Right lobe of liver (tissue), 6 donors: ENCODE data around the gene GABRB2. TPM values are rescaled to one million over a fixed set of nuclear protein-coding genes. Genes with fewer than 3 reads are reported as not detected.
"Not testable (repeated sequence)": the region's sequence is repeated elsewhere in the genome, so short reads cannot be mapped to it uniquely, and the experiment has no call there.

Experiments used
- ATAC-seq, 4 donors: fragments of 200-7000 bp; cut with Tn5 transposase; one replicate each; pipeline ENCODE4 v1.9.1; 2020; ENCODE audit warnings: mild to moderate bottlenecking in 4 of 4, moderate library complexity in 4 of 4
- DNase-seq, 3 donors: peaks; one replicate each; pipeline ENCODE4 v3.0.0-alpha.2; 2020
- H3K27ac ChIP-seq, 3 donors: fragments of 200-600 bp; one replicate each; pipeline ENCODE4 v1.8.0; 2022
- H3K27me3 ChIP-seq, 2 donors: fragments of 200-600 bp; one replicate each; pipeline ENCODE4 v1.8.0; 2022
- H3K36me3 ChIP-seq, 4 donors: fragments of 200-600 bp; sonication (generic) in 1 of 4; one replicate each; pipeline versions ENCODE4 v1.5.1 to v1.8.0; 2017 to 2022; ENCODE audit warnings: control low read depth in 1 of 4
- H3K4me1 ChIP-seq, 4 donors: fragments of 200-600 bp; sonication (generic) in 1 of 4; one replicate each; pipeline versions ENCODE4 v1.5.1 to v1.8.0; 2017 to 2022; ENCODE audit warnings: control low read depth in 1 of 4
- H3K4me3 ChIP-seq, 3 donors: fragments of 200-600 bp; one replicate each; pipeline ENCODE4 v1.8.0; 2022
- H3K9me3 ChIP-seq, 4 donors: fragments of 200-600 bp; sonication (generic) in 1 of 4; one replicate each; pipeline versions ENCODE4 v1.5.1 to v1.8.0; 2017 to 2022; ENCODE audit warnings: control low read depth in 1 of 4
- CTCF ChIP-seq, 4 donors: fragments of 200-600 bp in 3 of 4; fragments of 450-650 bp in 1 of 4; IDR thresholded peaks; one replicate each; pipeline versions ENCODE4 v1.5.1 to v1.8.0; 2016 to 2022; ENCODE audit warnings: antibody characterized with exemption in 4 of 4, mild to moderate bottlenecking in 2 of 4
- POLR2A ChIP-seq: fragments of 450-650 bp; IDR thresholded peaks from one replicate; pipeline ENCODE4 v1.6.1; 2017; ENCODE audit warnings: antibody characterized with exemption, mild to moderate bottlenecking
- WGBS: methylation state at CpG from one replicate; pipeline ENCODE4 v1.1.6; 2018; ENCODE audit warnings: low coverage, low lambda C conversion rate; ENCODE audit not compliant: insufficient coverage; ENCODE audit errors: missing lambda C conversion rate; 5-methylcytosine and 5-hydroxymethylcytosine counted together
- intact Hi-C, 2 donors: fragments of 100-400 bp; cut with DNase I; formaldehyde crosslinking; loops; one replicate each; pipeline versions ENCODE4 v1.11.2 to v1.14.1; 2022
- total RNA-seq, 6 experiments: library from RNA; depleted of rRNA in 2 of 6; stranded (reverse); fragments of >200 nt in 2 of 6; fragmentation: NEBNext Ultra II Directional in 3 of 6; extraction: Animal tissue kit (Norgen Biotek cat#: 25700) in 3 of 6; gene quantifications; one replicate each; pipeline versions ENCODE4 v1.1.0 to v1.2.4, GENCODE V29; 2016 to 2023
- donor health status: DM: no; HTN: yes; CAD: no.
- donor health status: DM: no; HTN: no; CAD: no.
- donor health status: DM: no; HTN: no; CAD: no.
- donor health status: DM: no; HTN: yes; CAD: no.
- donor health status: DM: no; HTN: yes; CAD: no.

The GABRB2 gene
- total RNA-seq, 6 experiments from 2014 or later = not detected

- intact Hi-C loops = no loop called here
- Histone ChIP-seq H3K4me3 (no peak overlapping the region), H3K9me3 (no peaks in the 10 kb centered on the region), H3K36me3 (no peaks in the 10 kb centered on the region), H3K4me1 (no peaks in the 10 kb centered on the region), H3K27ac (no peak overlapping the region), H3K27me3 (no peaks in the 10 kb centered on the region)
- DNase-seq (no peak), ATAC-seq (no peak)
- 40% methylated on average over 4 of the region's 4 CpGs for whole genome bisulfite sequencing
- TF ChIP-seq CTCF (IDR thresholded peaks at IDR 0.05) = no peak
- TF ChIP-seq POLR2A = no peak
Measured at GRCh38 chr5:161306351-161306995, 240.1 kb downstream of the GABRB2 start.

- H3K4me3 ChIP-seq = no peak overlapping the region
- ATAC-seq (no peak), DNase-seq (no peak)
- intact Hi-C loops = no loop called here
- H3K27ac ChIP-seq = no peak overlapping the region
- H3K27me3 ChIP-seq = no peaks in the 10 kb centered on the region
- H3K9me3 ChIP-seq = no peaks in the 10 kb centered on the region
- no peaks in the 10 kb centered on the region for H3K4me1 ChIP-seq
- TF ChIP-seq POLR2A = no peak
- TF ChIP-seq CTCF (IDR thresholded peaks at IDR 0.05) = no peak
- H3K36me3 ChIP-seq = no peaks in the 10 kb centered on the region
Measured at GRCh38 chr5:161305601-161306000, 240.9 kb downstream of the GABRB2 start.

GRCh38 chr5:161302559-161302958, 244.0 kb downstream of the GABRB2 start:
- 64% methylated on average over 1 of the region's 1 CpG for WGBS
- H3K36me3 ChIP-seq = no peaks in the 10 kb centered on the region
- H3K9me3 ChIP-seq = no peaks in the 10 kb centered on the region
- no peaks in the 10 kb centered on the region for H3K4me1 ChIP-seq
- ATAC-seq = no peak
- no peaks in the 10 kb centered on the region for H3K27me3 ChIP-seq
- no peak overlapping the region for H3K27ac ChIP-seq
- intact Hi-C loops = no loop called here
- no peak overlapping the region for H3K4me3 ChIP-seq
- no peak for DNase-seq
- TF ChIP-seq POLR2A (no peak), CTCF (IDR thresholded peaks at IDR 0.05) (no peak)

GRCh38 chr5:161301586-161301985, 244.9 kb downstream of the GABRB2 start:
- Histone ChIP-seq H3K36me3 (no peaks in the 10 kb centered on the region), H3K9me3 (no peaks in the 10 kb centered on the region), H3K4me3 (no peak overlapping the region), H3K4me1 (no peaks in the 10 kb centered on the region), H3K27ac (no peak overlapping the region), H3K27me3 (no peaks in the 10 kb centered on the region)
- DNase-seq (no peak), ATAC-seq (no peak)
- TF ChIP-seq POLR2A = no peak
- no peak for TF ChIP-seq CTCF (IDR thresholded peaks at IDR 0.05)
- WGBS = 33% methylated on average over 2 of the region's 2 CpGs
- intact Hi-C loops = no loop called here

GRCh38 chr5:161299053-161299452, 247.5 kb downstream of the GABRB2 start:
- Histone ChIP-seq H3K27ac (no peak overlapping the region), H3K36me3 (no peaks in the 10 kb centered on the region), H3K4me3 (no peak overlapping the region), H3K9me3 (no peaks in the 10 kb centered on the region), H3K27me3 (no peaks in the 10 kb centered on the region), H3K4me1 (no peaks in the 10 kb centered on the region)
- ATAC-seq = no peak
- DNase-seq = no peak
- intact Hi-C loops = no loop called here
- WGBS = 45% methylated on average over 3 of the region's 3 CpGs
- TF ChIP-seq POLR2A (no peak), CTCF (IDR thresholded peaks at IDR 0.05) (no peak)

- H3K27ac ChIP-seq, H3K27me3 ChIP-seq, intact Hi-C loops, ATAC-seq, H3K9me3 ChIP-seq, H3K36me3 ChIP-seq, H3K4me1 ChIP-seq, H3K4me3 ChIP-seq, DNase-seq: not testable (repeated sequence)
- WGBS = 66% methylated on average over 2 of the region's 2 CpGs
Measured at GRCh38 chr5:161297388-161297787, 249.1 kb downstream of the GABRB2 start.
